ENCODE measurements around the gene MACROD1.

MACROD1 gene

DNA sequence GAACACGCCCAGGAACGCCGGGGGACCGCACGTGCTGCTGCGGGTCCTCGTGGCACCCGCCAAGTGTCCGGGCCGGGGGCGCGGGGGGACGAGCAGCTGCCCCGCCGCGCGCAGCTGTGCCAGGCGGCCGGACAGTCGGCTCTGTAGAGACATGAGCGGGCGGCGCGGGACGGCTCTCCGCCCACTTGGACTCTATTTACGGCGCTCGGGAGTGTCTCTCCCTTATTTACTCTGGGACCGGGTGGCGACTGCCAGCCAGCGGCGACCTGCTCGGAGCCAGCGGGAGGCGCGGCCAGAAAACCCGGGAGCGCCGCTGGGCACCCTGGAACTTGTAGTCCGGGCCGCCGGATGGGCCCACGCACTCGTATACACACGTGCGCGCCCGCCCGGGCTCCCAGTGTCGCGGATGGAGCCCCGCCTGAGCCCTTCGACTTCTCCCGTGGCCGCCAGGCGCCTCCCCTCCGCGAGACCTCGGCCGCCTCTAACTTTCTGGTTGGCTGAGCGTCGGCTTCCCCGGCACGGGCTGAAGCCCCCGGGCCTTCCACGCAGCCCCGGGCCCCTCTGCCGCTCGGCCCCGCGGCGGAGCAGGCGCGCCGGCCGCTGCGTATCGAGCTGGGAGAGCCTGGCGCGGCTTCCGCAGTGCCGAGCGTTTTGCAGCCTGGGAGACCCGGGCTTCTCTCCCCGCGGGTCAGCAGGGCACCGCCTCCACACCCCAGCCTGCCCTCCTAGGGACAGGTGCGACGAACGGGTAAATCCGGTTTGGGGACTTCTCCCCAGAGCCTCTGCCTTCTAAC is at the start of gene MACROD1:
MACROD1 (minus strand) TSS at position 272 of the 794 bp plus-strand sequence; CDS start at position 153, 119 bp downstream.
- no peak for DNase-seq (ENCODE audit: low read depth)

DNA sequence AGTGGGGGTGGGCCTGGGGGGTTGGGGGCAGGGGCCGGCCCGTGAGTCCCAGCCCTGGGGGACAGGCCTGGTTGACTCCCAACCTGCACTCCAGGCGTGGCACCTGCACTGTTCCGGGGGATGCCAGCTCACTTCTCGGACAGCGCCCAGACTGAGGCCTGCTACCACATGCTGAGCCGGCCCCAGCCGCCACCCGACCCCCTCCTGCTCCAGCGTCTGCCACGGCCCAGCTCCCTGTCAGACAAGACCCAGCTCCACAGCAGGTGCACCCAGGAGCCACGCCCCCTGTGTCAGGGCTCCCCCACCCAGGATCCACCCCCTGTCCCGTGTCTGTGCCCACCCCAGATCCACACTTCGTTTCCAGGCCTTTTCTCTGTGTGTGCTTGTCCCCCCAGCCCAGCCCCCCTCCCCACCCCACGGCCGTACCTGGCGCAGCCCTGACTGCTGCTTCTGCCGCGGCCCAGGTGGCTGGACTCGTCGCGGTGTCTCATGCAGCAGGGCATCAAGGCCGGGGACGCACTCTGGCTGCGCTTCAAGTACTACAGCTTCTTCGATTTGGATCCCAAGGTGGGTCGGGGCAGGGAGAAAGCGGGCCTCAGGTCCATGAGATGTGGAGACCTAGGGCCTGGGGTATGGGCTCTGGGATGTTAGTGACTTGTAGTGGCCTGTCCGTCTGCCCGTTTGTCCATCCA is 45.4 kb upstream of the MACROD1 start:
- DNase-seq (ENCODE audit: low read depth): no peak

- no peak for DNase-seq (ENCODE audit: low read depth)
Measured at GRCh38 chr11:64210301-64211020, 44.5 kb upstream of the MACROD1 start.

DNA sequence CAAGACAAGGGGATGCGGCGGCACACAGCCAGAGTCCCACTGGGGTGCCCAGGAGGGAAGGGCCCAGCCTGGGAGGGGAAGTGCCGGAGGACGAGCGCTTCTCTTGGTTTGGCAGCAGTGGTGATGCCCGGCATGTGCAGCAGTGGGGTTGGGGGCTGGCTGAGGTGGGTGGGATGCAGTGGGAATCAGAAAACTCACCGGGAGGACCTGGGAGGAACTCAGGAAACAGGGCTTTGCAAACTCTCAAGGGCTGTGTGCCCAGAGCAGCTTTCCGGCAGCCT is 43.6 kb upstream of the MACROD1 start:
- no peak for DNase-seq (ENCODE audit: low read depth)

DNA sequence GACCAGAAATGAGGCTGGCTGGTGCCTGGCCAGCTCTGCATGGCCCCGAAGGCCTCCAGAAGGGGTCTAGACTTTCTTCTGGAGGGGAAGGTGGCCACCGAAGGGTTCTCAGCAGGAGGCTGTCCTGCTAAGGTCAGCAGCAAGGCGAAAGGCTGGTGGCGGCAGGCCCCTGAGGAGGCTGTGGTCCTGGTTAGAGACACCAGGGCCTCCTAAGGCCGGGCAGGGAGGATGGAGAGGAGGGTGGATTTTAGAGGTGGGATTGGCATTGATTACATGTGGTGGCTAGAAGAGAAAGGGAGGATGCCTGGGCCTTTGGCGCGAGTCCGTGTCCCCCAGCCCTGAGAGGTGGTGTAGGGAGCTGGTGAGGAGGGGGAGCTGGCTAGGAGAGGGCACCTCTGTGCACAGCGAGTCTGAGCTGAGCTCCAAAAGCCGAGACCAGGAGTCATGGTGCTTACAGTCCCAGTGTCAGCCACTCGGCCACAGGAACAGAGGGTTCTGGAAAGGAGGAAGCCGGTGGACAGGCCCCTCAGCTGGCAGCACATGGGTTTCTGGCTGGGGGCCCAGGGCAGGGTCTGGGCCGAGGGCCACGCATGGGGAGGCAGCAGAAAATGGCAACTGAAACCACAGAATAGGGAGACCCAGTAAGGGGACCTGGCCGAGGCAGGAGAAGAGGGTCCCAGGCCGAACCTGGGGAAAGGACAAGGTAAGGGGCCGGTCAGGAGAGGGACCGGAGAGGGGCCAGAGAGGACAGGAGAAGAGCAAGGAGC is 43.1 kb upstream of the MACROD1 start:
- DNase-seq (ENCODE audit: low read depth): no peak

DNA sequence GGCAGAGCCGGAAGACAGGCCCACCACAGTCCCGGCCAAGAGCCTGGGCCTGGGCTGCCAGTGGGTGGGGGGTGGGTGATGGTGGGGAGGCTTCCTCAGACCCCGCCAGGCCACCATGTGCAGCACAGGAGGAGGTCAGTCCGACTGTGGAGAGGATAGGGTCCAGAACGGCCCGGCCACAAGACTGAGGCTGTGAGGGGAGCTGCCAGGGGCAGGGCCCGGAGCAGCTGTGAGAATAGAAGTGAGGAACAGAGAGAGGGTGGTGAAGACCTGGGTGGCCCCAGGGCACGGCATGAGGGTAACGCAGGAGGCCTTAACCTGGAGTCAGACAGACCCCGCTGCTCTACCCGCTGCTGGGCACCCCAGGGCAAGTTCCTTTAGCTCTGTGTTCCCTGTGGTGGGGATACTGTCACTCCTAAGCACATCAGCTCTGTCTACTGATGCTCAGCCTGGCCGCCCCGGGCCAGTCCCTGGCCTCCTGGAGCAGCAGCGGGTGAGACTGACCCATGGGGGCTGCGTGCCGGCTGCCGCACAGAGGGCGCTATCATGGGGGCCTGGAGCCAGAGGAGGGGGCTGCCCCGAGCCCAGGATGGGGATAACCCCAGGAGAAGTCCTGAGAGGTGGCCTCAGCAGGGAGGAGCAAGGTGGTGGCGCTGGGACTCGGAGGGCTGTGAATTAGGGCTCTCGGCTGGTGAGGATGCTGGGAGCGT is 42.3 kb upstream of the MACROD1 start:
- no peak for DNase-seq (ENCODE audit: low read depth)

DNA sequence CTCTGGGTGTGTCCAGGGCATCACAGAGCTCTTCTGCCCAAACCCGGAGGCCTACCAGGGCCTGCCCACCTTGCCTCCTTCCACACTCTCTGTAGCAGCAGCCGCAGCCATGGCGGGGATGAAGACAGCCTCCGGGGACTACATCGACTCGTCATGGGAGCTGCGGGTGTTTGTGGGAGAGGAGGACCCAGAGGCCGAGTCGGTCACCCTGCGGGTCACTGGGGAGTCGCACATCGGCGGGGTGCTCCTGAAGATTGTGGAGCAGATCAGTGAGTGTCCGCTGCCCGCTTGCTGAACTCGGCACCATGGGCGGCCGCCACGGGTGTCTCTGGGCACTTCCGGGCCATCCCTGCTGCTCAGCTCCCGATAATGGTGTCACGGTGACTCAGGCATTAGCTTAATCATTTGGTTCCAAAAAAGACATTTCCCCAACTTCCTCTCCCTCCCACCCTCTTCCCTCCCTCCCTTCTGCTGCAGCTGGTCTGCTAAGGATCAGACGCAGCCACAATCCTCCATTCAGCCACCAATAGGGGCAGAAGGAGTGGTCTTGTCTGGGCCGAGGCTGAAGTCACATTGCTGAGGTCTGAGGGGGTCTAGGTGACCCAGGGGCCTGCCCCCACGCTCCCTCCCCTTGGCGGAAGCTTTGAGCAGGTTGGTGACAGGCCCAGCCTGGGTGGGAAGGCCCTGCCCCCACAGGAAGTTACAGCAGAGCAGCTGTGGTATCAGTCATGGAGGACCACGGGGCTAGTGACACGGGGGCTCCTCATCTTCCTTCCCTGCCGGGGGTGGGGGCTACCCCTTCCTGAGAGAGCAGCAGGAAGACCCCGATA is 41.6 kb upstream of the MACROD1 start:
- peak; percentile 65 for DNase-seq (ENCODE audit: low read depth)

GRCh38 chr11:64206457-64207255 is 40.7 kb upstream of the MACROD1 start, which contains the start of gene FERMT3:
FERMT3 (plus strand) TSS chr11:64206721; CDS start chr11:64207365, 644 bp downstream.
- DNase-seq (ENCODE audit: low read depth): no peak

- DNase-seq (ENCODE audit: low read depth): no peak
Measured at GRCh38 chr11:64204464-64204989, 38.6 kb upstream of the MACROD1 start.

- no peak for DNase-seq (ENCODE audit: low read depth)
Measured at GRCh38 chr11:64204080-64204440, 38.1 kb upstream of the MACROD1 start.

DNA sequence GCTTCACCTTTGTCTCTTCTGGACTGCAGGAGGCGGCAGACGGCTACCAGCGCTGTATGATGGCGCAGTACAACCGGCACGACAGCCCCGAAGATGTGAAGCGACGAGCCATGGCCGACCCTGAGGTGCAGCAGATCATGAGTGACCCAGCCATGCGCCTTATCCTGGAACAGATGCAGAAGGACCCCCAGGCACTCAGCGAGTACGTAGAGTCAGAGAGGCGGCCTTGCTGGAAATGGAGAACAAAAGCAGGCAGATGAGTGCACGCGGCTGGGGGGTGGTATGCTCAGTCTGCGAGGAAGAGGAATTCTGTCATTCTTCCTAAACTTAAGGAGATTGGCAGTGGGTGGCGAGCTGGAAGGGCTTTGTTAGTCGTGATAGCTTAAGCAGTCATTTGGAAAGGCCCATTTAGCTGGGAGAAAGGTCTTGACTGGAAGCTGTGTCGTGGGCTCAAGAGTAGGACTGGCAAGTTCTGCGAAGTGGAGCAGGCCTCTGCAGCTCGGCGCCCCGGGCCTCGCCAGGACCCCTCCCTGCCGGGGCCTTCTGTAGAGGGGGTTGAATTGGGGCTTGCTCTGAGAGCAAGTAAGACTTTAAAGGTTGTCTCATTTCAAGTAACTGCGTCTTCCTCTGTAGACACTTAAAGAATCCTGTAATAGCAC is 37.6 kb upstream of the MACROD1 start:
- DNase-seq (ENCODE audit: low read depth): no peak

- DNase-seq (ENCODE audit: low read depth): no peak
Measured at GRCh38 chr11:64202992-64203391, 37.1 kb upstream of the MACROD1 start.

- DNase-seq (ENCODE audit: low read depth): no peak
Measured at GRCh38 chr11:64201543-64201942, 35.6 kb upstream of the MACROD1 start.

GRCh38 chr11:64198511-64198910 is 32.6 kb upstream of the MACROD1 start:
- no peak for DNase-seq (ENCODE audit: low read depth)

DNA sequence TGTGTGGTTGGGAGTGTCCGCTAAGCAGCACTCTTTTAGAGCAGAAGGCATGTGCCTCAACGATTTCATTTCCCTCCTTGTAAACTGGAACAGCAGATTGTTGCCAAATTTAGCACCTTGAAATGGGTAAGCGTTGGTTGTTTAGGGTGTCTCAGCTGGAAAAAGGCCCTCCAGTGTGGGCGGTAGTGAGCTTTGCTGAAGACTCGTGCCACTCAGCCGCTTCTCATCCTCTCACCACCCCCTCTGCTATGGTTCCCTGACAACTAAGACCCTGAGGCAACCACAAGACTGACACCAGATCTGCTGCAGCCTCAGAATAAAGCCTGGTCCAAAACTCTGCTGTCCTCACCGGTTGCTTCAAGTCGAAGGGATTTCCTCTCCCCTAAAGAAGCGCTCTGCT is 30.7 kb upstream of the MACROD1 start:
- no peak for DNase-seq (ENCODE audit: low read depth)

GRCh38 chr11:64192434-64192833 is 26.5 kb upstream of the MACROD1 start:
- no peak for DNase-seq (ENCODE audit: low read depth)

DNA sequence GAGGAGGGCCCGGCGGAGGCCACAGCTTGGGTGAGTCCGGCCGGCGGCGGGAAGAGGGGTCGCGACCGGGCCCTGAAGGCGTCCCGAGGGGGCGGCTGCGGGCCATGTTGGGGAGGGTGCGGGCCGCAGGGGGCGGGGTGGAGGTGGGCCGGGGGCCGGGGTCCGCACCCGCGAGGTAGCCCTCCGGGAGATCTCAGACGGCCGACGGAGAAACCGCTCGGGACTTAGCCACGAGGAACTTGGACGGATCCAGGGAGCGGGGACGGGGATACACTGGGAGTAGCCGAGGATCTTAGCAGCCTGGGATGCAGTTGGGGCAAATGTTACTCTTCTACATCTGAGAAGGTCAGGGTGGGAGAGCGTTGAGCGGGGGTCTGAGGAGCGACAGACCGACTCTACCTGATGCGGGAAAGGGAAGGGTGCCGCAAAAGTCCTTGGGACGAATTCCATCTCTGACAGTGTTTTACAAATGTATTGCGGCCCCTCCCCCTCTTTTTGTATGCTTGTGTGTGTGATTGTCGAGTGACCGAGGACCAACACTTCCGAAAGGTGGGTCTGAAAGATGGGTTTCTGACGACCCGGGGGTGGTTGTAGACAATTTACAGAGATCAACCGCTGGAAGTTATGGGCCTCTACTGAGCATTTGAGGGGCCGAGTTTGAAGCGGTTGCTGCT is 20.7 kb upstream of the MACROD1 start:
- DNase-seq (ENCODE audit: low read depth): no peak

DNA sequence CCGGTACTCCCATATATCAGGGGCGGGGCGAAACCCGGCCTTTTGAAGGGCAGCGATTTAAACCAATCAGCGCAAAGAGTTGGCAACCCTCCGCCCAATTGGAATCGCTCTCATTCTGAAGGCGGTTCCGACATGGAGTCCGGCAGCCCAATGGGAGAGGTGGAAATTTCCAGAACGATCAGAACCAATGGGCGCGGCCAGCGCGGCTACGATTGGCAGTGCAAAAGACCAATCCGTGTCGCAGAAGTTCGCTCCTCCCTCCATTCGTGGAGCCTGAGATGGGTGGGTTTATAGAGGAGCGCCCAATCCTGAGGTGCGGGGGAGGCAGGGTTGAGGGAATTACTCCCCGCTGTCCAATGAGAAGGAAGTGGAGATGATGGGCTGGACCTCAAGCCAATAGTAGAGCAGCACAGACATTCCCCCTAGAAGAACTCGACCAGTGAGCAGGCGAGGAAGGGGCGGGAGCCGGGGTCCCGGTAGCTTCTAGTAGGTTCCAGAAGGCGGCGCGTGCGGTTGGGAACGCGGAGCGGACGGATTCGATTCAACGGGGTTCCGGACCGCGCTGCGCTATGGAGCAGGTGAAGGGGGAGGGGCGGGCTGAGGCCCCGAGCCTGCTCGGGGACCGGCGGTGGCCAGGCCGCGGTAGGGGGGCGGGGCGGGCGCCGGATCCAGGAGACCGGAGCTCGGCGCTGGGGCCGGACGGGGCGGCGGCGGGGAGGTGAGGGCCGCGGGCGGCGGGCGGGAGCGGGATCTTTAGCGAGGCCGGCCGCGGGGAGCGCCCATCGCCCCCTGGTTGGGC is 20.0 kb upstream of the MACROD1 start, which contains the start of gene STIP1:
STIP1 (plus strand) TSS at position 479 of the 799 bp plus-strand sequence; CDS start at position 570, 91 bp downstream.
- peak; percentile 100 for DNase-seq (ENCODE audit: low read depth)
